ENCODE measurements around the gene HEXIM2. TPM values are rescaled to one million over a fixed set of nuclear protein-coding genes. Genes with fewer than 3 reads are reported as not detected.
A peak's percentile ranks its signal among the peaks of the same experiment; 100 is the strongest.

HEXIM2 gene
- total and polyA plus RNA-seq, 2 of the 13 experiments (the other 11 are each of a cell fraction or from before 2014, with no cell fraction given): 27.1 to 32.4 TPM

GRCh38 chr17:45123076-45123770, 38.5 kb upstream of the HEXIM2 start (continued):
- no peak for TF ChIP-seq BCLAF1 (IDR thresholded peaks at IDR 0.05)
- no peak for TF ChIP-seq ISL2 (CRISPR knock-in tag; IDR thresholded peaks at IDR 0.05)
- TF ChIP-seq ZSCAN30 (CRISPR knock-in tag; IDR thresholded peaks at IDR 0.05): no peak
- peak; percentile 35; the same call in 1 of the 2 replicates for TF ChIP-seq IRF2 (CRISPR knock-in tag; IDR thresholded peaks at IDR 0.05)
- no peak for TF ChIP-seq MXD4 (CRISPR knock-in tag; IDR thresholded peaks at IDR 0.05)
- peak; percentile 60; the same call in 1 of the 2 replicates for TF ChIP-seq GATAD2A (CRISPR knock-in tag; IDR thresholded peaks at IDR 0.05)
- no peak for TF ChIP-seq HOXA9 (CRISPR knock-in tag; IDR thresholded peaks at IDR 0.05; ENCODE audit: borderline replicate concordance)
- TF ChIP-seq SMYD3 (CRISPR knock-in tag; IDR thresholded peaks at IDR 0.05): no peak
- TF ChIP-seq ZNF557 (CRISPR knock-in tag; IDR thresholded peaks at IDR 0.05): no peak
- no peak for TF ChIP-seq DMTF1 (CRISPR knock-in tag; IDR thresholded peaks at IDR 0.05)
- TF ChIP-seq ELK4 (CRISPR knock-in tag; IDR thresholded peaks at IDR 0.05; ENCODE audit: borderline replicate concordance): no peak
- TF ChIP-seq CAMTA2 (CRISPR knock-in tag; IDR thresholded peaks at IDR 0.05; ENCODE audit: borderline replicate concordance): no peak
- TF ChIP-seq ZNF660 (CRISPR knock-in tag; IDR thresholded peaks at IDR 0.05; ENCODE audit: borderline replicate concordance, low read depth): no peak
- no peak for TF ChIP-seq XRCC5 (optimal IDR thresholded peaks at IDR 0.05; ENCODE audit: low read length)
- no peak for TF ChIP-seq ETV5 (CRISPR knock-in tag; IDR thresholded peaks at IDR 0.05; ENCODE audit: borderline replicate concordance)
- no peak for TF ChIP-seq ZNF576 (CRISPR knock-in tag; IDR thresholded peaks at IDR 0.05)
- TF ChIP-seq THAP9 (CRISPR knock-in tag; IDR thresholded peaks at IDR 0.05; ENCODE audit: borderline replicate concordance): no peak
- no peak; the same call in 1 of the 2 replicates for TF ChIP-seq ZNF572 (CRISPR knock-in tag; IDR thresholded peaks at IDR 0.05)
- 0 out of 2 replicates have a peak, but pooled peaks have one; percentile 23 for TF ChIP-seq ZNF33A (CRISPR knock-in tag; IDR thresholded peaks at IDR 0.05; ENCODE audit: borderline replicate concordance)
- no peak for TF ChIP-seq POLR2AphosphoS5 (IDR thresholded peaks at IDR 0.05; ENCODE audit: low read depth, low read length)
- TF ChIP-seq SNAI1 (CRISPR knock-in tag; IDR thresholded peaks at IDR 0.05; ENCODE audit: borderline replicate concordance): no peak
